Activated gamma-delta T cell treated with Interleukin-2 at 50 U/mL for 16 hours (primary cell): ENCODE data around the gene ZNF343.
"Not testable (repeated sequence)": the region's sequence is repeated elsewhere in the genome, so short reads cannot be mapped to it uniquely, and the experiment has no call there.

Experiments
- DNase-seq: peaks from one replicate; pipeline ENCODE4 v3.0.0-alpha.2; 2020

Gene ZNF343

GRCh38 chr20:2521369-2522305 lies 12.9 kb upstream of the ZNF343 start:
- peak; percentile 54 for DNase-seq

- no peak for DNase-seq
These were observed 11.9 kb upstream of the ZNF343 start for GRCh38 chr20:2520617-2521016.

GRCh38 chr20:2519115-2519809 lies 10.5 kb upstream of the ZNF343 start:
- DNase-seq = no peak

GRCh38 chr20:2518558-2518957 lies 9.8 kb upstream of the ZNF343 start:
- no peak for DNase-seq

GRCh38 chr20:2518096-2518495 lies 9.4 kb upstream of the ZNF343 start:
- no peak for DNase-seq

- DNase-seq = no peak
These were observed 7.7 kb upstream of the ZNF343 start for GRCh38 chr20:2516399-2516798.

- no peak for DNase-seq
These were observed 6.5 kb upstream of the ZNF343 start for GRCh38 chr20:2515203-2515602.

GRCh38 chr20:2509794-2510193 lies 1.1 kb upstream of the ZNF343 start:
- DNase-seq = no peak

GRCh38 chr20:2509468-2509781 lies 710 bp upstream of the ZNF343 start:
- DNase-seq = no peak

GRCh38 chr20:2507875-2508630 lies 662 bp downstream of the ZNF343 start:
- DNase-seq = no peak

- no peak for DNase-seq
These were observed 1.3 kb downstream of the ZNF343 start for GRCh38 chr20:2507464-2507863.

GRCh38 chr20:2506426-2506825 lies 2.3 kb downstream of the ZNF343 start:
- DNase-seq = not testable (repeated sequence)

GRCh38 chr20:2504803-2505202 lies 3.9 kb downstream of the ZNF343 start:
- not testable (repeated sequence) for DNase-seq

- DNase-seq = not testable (repeated sequence)
These were observed 5.8 kb downstream of the ZNF343 start for GRCh38 chr20:2502808-2503384.

GRCh38 chr20:2485661-2486060 lies 23.1 kb downstream of the ZNF343 start:
- no peak for DNase-seq

- no peak for DNase-seq
These were observed 23.6 kb downstream of the ZNF343 start for GRCh38 chr20:2485080-2485479.

- no peak for DNase-seq
These were observed 25.2 kb downstream of the ZNF343 start for GRCh38 chr20:2483504-2483903.

GRCh38 chr20:2480381-2480780 lies 28.3 kb downstream of the ZNF343 start:
- no peak for DNase-seq

GRCh38 chr20:2476742-2477615 lies 31.7 kb downstream of the ZNF343 start:
- DNase-seq = no peak

- no peak for DNase-seq
These were observed 32.6 kb downstream of the ZNF343 start for GRCh38 chr20:2475850-2476741.

- no peak for DNase-seq
These were observed 35.2 kb downstream of the ZNF343 start for GRCh38 chr20:2473516-2473915.
